HG03025 (cell line): ENCODE results near the gene TMX3.
A peak's percentile ranks its signal among the peaks of the same experiment; 100 is the strongest.

Source experiments
- ATAC-seq: cut with Tn5 transposase; IDR thresholded peaks from one replicate; pipeline ENCODE4 v1.9.1; 2021; ENCODE audit warnings: mild to moderate bottlenecking, moderate library complexity; ENCODE audit not compliant: unreplicated experiment, low FRiP score

Gene TMX3

GRCh38 chr18:68714712-68715496, at the start of gene TMX3:
Gene TMX3 (minus strand): TSS chr18:68715108. CDS start chr18:68714981, 127 bp downstream.
- peak; percentile 99 for ATAC-seq

GRCh38 chr18:68764016-68764415, 49.1 kb upstream of the TMX3 start:
- no peak for ATAC-seq

DNA sequence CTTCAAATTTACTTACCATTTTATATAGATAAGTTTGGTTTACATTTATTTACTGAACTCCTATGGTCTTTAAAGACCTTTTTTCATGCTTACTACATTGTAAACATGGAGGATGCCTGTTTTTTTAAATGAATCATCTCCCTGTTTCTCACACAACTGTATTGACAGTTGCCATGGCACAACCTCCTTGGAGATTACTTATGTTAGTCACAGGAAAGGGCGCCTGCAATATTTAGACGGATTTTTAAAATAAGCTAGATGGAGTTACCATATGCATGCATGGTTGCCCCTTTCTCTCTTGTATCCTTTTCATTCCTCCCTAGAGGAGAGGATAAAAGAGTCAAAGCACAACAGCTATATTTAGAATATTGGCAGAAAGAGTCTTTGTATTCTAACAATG, 48.2 kb upstream of the TMX3 start:
- ATAC-seq = no peak

DNA sequence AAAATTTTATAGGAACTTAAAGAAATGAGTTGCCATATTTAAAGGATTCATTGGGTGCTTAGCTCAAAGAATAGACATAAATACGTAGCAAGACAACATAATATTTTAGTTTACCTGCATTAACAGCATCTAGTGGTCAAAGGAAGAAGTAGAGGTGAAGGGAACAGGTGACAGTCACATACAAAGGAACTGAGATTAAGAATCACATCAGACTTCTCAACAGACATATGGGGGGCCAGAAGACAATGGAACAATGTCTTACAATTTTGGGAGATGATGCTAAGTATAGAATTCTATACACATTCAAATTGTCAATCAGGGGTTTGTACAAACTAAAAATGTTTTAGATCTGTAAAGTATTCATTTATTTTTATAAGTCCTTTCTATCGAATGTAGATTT, 44.4 kb upstream of the TMX3 start:
- no peak for ATAC-seq

DNA sequence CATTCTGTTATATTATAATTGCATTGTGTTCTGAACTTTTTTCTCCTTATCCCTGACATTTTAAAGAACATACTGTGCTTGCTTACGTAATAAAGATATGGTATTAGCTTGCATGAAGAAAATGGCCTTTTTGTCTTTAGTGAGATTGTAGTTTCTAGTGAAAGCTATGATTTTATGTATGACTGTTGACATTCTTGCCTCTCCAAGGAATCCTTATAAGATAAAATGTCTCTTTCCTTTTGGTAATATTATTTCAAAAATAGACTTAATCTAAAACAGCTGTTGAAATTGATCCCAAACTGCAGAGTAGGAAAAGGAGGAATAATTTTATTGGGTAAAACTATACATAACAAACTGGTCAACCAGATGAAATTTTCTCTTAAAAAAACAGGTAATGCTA, 42.2 kb upstream of the TMX3 start:
- ATAC-seq = no peak

- no peak for ATAC-seq
Observed at GRCh38 chr18:68742206-68742605, 27.3 kb upstream of the TMX3 start.

- ATAC-seq = no peak
Observed at GRCh38 chr18:68740966-68741365, 26.1 kb upstream of the TMX3 start.

DNA sequence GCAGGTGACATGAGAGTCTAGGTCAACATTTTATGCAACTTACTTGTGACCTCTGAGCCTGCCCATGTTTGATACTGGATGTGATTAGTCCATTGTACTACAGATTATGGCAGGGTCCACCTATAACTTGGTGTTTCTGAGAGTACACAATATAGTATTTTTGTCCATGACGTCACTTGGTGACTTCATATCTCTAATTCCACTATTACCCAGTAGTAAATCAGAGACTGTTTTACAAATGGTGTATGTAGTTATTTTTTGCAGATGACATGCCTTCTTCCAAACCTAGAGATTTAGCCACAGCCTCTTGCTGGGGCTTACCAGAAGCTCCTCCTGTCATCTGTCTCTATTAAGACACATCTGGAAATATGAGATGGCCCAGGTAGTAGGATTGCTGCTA, 24.6 kb upstream of the TMX3 start:
- no peak for ATAC-seq

GRCh38 chr18:68738564-68738963, 23.7 kb upstream of the TMX3 start:
- ATAC-seq = no peak

DNA sequence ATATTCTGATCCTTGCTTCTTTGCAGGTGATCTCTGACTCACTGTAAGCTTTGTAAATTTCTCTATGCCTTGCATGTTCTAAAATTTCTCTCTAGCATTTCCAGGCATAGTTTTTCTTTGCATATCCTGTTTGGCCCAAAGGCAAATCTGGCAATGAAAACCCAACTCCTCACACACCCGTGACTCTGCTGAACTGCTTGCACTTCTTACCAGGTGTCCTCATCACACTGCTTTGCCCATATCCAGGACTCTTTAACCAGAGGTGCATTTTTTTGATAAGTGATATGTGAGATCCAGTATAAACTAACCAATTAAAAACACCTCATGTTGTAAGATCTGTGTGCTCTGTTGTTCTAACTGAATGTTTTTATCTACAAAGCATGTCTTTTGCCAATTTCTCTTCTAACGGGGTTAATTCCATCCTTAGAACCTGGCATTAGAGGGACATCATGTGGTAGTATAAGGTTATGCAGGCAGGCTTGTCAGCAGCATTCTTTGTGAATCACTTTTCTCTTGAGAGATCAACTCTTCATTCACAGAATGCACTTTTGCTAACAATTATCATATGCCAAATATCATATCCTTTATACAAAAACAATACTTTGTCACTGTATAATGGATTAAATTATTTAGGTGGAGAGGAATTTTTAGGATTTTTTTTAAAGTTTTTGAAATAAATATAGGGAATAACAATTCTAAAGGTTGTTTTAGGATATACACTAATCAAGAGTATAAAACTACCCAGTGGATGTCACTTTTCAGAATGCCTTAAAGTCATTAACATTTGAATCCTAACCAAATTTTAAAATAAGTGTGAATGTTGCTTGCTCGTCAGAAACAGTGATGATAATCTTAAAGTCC, 20.8 kb upstream of the TMX3 start:
- peak; percentile 73 for ATAC-seq

DNA sequence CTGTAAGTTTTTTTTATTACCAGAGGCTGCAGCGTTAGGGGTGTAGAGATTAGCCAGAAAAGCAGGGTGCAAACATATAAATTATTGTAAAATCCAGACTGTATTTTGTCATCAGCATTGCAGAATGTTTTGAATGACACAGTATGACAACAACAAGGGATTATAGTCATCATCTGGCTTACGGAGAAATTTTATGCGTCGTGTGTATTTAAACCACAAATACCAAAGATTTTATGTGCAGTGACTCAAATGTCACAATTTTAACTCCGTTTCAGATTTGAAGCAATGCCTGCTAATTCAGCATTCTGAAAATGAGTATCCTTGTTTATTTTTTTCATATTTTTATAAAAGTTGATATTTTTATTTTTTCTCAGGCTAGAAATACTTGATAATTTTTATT, 19.4 kb upstream of the TMX3 start:
- no peak for ATAC-seq

GRCh38 chr18:68733707-68734106, 18.8 kb upstream of the TMX3 start:
- no peak for ATAC-seq

GRCh38 chr18:68728081-68728700, 13.3 kb upstream of the TMX3 start:
- no peak for ATAC-seq

DNA sequence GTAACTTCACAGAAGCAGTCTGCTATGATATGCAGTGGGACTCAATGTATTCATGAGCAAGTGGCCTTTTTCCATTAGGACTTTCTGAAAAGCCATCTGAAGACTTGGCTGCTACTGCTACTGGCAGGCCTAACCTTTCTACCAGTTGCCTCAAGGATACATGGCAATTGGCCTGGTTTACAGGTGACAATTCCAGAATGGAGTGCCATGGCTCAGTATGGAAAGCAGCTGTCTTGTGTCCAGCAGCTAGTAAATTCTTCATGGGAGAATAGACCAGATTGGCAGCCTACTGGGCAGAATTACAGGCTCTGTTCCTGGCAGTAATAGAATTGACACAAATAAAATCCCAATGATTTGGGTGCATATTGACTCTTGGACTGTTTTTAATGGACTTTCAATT, 12.6 kb upstream of the TMX3 start:
- no peak for ATAC-seq

DNA sequence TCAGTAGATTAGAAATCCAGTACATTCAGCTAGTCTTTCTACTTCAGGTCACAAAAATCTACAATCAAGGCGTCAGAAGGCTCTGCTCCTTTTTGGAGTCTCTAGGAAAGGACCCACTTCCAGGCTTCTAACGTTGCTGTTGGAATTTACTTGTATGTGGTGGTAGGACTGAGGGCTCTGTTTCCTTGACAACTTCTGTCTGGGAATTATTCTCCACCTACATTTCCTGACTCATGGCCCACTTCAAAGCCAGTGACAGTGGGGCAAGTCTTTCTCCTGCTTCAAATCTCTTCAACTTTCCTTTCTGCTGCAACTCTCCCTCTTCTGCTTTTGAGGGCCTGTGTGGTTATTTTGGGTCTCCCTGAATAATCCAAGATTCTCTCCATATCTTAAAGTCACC, 10.4 kb upstream of the TMX3 start:
- no peak for ATAC-seq

GRCh38 chr18:68724021-68724420, 9.1 kb upstream of the TMX3 start:
- ATAC-seq = no peak

DNA sequence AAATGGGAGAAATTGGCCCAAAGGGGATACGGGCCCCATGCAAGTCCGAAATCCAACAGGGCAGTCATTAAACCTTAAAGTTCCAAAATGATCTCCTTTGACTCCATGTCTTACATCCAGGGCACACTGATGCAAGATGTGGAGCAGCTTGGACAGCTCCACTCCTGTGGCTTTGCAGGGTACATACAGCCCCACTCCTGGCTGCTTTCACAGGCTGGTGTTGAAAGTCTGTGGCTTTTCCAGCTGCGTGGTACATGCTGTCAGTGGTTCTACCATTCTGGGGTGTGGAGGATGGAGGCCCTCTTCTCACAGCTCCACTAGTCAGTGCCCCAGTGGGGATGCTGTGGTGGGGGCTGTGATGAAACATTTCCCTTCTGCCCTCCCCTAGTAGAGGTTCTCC, 8.6 kb upstream of the TMX3 start:
- no peak for ATAC-seq

- no peak for ATAC-seq
Observed at GRCh38 chr18:68722821-68723220, 7.9 kb upstream of the TMX3 start.

GRCh38 chr18:68721681-68722583, 7.0 kb upstream of the TMX3 start:
- ATAC-seq = peak; percentile 92

DNA sequence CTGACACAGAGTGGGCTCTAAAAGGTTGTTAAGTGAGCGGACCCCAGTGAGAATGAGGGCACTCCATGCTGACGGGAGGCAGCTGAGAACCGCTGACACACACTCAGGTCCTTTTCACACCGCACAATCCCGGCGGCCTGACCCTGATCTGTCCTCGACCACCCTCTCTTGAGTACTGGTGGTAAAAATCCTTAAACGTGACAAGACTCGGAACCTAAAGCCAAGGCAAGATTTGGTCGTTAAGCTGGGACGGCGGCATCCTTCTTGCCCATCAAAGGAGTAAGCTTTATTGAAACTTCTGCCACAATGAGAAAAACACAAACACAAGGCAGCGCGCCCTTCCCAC, 569 bp downstream of the TMX3 start:
- ATAC-seq = peak; percentile 12
